Forelimb muscle (tissue), 1 donor: ENCODE data around the gene S100A3. TPM values are rescaled to one million over a fixed set of nuclear protein-coding genes. Genes with fewer than 3 reads are reported as not detected.
A peak's percentile ranks its signal among the peaks of the same experiment; 100 is the strongest.

Source experiments
- DNase-seq: peaks from one replicate; pipeline ENCODE4 v3.0.0-alpha.2; 2013; ENCODE audit warnings: low read depth
- polyA plus RNA-seq: library from polyadenylated mRNA; unstranded; fragments of 120-200 nt; gene quantifications from one replicate; pipeline ENCODE4 v1.2.1, GENCODE V29; 2013; ENCODE audit not compliant: insufficient read length

The S100A3 gene
- polyA plus RNA-seq, 1 donor = 0.77 TPM

DNA sequence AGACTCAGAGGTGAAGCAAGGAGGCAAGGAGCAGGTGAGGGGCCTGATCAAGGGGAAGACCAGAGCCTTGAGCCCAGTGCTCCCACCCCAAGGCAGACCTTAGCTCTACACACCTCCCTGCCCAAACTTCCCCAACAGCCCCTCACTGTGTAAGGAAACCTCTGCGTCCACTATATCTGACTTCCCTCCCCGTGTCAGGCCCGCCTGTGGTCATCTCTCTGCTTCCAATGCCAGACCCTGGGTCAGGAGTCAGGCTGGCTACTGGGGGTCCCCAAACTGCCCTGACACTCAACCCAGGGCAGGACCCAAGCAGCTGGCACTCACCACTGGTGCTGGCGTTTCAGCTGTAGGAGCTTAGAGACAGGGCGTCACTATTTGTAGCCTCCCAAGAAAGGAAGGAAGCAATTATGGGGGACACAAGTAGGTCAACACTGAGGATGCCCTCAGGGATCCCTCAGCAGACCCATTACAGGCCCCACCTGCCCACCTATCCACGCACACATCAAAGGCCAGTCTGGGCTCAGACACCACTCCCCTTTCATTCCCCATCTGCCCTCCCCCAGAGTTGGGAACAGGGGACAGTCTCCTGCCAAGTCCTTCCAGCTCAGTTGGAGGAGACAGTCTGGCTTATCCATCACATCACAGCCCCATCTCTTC lies 811 bp upstream of the S100A3 start:
- no peak for DNase-seq

DNA sequence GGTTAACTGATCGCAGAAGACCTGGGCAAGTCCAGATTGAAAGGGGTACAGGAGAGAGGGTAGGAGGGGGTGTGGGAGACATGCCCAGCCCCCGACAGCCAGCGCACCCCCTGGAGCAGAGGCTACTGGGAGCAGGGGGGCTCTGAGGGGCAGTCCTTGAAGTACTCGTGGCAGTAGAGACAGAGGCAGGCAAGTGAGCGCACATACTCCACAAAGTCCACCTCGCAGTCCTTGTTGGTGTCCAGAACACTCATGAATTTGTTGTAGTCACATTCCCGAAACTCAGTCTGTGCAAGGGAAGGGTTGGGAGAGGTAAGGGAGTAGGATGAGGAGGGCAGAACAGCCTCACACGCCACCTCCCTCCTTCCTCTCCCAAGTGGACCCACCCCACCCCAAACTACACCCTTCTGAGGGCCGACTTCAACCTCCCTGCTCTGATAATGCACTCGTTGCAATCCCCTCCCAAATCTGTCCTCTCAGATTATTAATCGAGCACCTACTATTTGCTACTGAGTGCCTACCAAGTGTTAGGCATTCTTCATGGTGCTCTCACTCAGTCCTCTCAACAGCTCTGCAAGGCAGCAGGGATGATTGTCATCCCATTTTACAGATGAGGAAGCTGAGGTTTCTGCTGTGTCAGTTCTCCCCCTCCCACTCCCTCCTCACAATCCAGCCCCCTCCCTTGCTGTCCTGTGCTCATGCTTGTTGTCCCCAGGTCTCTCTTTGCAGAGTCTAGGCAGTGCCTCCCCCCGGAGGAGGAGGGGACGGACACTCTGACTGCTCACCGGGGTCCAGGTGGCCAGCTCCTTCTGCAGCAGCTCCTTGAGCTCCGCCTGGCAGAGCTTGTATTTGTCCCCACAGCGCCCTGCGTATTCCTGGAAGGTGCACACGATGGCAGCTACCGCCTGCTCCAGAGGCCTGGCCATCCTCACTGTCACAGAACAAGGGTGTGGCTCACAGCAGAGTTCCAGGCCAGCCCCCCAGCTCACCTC lies 1.2 kb downstream of the S100A3 start:
- no peak for DNase-seq

DNA sequence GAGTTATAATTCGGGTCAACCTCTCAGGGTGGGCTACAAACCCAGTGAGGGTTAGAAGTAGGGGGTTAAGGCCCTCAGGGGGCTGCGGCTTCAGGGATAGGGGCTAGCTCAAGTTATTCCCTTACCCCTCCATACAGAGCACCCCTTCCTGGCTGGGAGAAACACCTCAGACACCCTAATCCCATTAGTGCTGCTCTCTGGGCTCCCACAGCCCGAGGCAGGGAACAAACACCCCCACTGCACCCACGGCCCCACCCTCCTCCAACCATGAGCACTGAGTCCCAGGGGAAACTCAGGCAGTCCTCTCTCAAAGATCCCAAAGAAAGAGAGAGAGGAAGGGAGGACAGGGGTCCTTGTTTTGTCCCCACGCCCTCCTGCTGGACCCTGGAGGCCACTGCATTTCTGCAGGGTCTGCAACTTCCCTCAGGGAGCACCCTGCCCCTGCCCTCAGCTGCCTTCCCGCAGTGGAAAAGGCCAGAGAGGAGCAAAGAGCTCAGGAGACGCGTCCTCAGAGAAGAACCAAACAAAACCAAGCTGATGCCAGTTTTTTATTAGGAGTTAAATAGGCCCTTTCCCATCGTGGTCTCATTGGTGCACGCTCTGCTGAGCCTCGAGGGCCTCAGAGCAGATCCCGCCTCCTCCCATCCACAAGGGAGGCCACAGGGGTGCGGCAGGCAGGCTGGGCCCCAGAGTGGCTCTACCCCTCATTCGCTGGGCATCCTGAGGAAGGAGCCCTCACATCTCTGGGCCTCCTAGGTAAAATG lies 2.1 kb downstream of the S100A3 start:
- DNase-seq = no peak

DNA sequence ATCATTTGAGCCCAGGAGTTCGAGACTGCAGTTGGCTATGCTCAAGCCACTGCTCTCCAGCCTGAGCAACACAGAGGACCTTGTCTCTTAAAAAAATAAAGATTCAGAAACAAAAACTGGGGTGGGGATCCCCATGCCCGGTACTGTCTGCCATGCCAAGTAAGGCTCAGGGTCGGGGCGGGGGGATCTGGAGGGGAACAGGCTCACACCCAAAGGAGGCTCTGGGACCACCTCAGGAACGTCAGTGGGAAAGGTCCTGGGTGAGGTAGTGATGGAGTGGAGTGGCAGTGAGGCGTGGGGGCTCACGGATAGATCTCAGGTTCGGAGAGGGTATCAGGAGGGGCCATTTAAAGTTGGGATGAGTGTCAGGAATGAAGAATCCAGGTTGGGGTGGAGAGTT lies 2.7 kb downstream of the S100A3 start:
- no peak for DNase-seq

DNA sequence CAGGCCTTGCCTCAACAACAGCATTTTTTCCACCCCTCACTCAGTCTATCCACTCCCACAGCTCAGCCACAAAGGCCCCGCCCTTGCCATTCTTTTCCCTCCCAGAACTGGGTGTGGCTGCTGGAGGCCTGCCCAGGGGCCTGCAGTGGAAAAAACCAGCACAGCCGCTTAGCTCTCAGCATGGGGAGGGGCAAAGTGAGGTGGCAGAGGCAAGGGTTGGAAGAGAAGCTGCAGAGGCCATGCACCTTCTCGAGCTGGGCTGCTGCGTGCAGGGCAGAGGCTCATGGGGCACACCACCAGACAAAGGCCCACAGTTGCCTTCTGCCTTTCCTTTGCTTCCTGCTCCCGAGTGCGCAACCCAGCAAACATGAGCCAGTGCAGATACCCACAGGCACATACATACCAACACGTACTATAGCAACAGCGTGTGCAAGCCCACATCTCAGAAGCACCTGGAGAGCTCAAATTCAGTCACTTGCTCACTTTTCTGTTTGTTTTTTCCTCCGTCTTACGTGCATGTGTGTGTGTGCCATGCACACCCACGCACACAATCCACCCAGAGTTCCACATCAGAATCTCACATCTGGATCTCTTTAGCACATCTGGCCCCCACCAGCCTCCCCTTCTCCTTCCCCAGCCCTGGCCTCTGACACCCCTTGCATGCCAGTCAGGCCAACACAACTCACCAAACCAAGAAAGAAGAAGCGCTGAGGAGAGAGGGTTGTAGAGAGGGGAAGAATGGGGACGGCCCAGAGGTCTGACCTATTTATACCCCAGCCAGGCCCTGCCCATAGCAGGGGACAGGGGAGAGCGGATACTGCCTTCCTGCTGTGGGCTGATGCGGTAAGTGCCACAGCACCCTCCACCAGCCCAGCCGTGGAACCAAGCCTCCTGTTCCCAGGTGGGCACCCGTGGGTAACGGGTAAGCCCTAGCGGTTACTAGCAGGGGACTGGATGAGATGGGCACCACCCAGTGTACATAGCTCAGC lies 3.7 kb downstream of the S100A3 start, which contains the start of gene S100A4:
S100A4 (minus strand) TSS at position 740 of the 989 bp plus-strand sequence. CDS start 1,012 bp downstream, outside the sequence.
- peak; percentile 72 for DNase-seq

DNA sequence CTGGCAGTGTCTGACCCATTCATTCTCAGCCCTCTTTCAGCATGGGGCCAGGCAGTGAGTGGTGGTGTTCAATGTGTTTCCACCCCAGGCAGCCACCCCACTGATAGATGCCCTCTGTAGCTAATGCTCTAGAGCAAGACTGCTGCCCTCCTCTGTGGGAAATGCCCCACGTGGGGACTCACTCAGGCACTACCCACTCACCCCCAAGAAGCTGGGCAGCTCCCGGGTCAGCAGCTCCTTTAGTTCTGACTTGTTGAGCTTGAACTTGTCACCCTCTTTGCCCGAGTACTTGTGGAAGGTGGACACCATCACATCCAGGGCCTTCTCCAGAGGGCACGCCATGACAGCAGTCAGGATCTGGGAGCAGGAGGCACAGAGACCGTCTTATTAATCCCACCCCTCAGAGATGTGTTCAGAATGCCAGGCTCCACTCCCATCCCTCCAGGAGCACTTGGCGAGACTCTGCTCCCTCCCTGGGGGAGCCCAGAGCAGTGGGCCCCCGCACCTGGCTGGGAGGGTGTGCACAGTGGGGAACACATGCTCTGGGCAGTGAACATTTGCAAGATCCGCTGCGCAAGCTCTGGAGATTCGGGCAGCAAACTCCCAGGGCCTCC lies 4.5 kb downstream of the S100A3 start:
- no peak for DNase-seq

DNA sequence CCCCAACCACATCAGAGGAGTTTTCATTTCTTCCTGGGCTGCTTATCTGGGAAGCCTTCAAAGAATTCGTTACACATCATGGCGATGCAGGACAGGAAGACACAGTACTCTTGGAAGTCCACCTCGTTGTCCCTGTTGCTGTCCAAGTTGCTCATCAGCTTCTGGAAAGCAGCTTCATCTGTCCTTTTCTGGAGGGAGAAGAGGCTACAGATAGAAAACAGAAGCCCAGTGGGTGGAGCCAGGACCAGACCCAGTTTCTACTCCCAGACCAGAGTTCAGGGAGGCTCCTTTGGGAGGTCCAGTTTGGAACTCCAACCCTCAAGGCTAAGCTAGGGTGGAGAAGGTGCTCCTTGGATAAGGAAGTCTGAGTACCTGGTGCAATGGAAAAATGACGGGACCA lies 5.3 kb downstream of the S100A3 start:
- no peak for DNase-seq

DNA sequence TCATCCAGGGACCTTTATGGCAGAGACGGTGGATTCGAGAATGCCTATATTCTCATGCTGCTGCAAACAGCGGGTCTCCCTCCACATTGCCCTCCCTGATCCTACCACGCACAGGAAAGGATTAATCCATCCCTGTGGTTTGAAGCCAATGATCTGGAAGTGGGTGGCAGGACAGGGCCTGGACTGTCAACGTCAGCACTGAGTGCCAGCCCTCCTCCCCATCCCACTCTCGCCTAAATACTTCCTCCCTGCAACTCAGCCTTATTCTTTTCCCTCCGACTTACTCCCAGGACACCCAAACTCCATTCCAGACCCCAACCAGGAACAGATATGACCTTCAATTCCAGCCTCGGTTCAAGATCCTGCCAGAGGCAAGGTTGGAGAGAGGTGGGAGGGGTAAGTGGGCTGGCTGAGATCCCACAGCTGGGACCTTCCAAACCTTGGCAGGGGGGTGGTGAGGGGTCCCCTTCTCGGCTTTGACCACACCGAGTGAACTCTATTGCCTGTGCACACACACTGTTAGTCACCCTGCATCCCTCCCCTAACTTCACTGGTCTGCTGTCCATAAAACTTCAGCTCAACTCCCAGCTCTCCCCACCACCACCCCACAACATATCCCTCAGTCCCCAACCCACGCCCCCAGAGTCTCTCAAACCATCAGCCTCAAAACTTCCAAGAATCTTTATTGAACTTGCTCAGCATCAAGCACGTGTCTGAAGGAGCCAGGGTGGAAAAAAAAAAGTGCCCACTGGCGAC lies 5.9 kb downstream of the S100A3 start:
- DNase-seq = no peak

DNA sequence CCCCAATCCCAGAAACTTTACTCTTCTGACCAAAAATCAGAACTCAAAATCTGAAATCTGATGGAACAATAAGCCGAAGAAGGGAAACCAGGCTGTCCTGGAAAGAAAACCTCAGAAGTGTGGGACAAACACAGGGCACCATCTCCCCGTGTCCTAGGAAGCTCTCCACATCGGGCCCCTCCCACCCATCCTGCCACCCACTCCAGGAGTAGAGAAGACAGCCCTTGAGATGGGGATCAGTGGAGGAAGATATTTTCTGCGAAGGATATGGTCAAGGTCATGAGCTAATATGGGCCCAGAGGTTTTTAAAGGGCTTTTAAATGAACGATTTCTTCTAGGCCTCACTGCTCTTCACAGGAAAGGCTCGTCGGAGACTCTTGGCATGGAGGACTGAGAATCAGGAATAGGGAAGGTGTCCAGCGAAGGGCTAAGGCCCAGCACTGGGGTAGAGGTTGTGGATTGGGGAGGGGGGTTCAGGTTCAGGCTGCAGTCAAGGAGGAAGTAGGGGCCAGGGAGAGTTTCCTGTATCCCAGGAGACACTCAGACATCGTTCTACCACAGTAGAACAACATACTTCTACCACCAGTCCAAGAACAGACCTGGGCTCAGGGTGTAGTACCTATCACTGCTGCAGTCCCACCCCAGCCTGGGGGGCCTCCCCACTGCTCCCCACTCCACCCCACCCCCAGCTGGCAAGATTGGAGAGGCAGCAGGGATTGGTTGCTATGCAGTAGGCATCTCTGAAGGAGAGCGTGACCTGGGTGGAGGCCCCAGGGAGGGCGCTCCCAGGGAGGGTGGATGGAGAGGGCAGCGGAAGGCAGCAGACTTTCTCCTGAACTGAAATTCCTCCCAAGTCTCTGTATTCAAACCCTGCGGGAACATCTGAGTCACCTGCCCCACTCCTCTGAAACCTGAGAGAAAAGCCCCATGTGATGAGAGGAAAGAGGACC lies 7.1 kb downstream of the S100A3 start:
- DNase-seq = no peak

DNA sequence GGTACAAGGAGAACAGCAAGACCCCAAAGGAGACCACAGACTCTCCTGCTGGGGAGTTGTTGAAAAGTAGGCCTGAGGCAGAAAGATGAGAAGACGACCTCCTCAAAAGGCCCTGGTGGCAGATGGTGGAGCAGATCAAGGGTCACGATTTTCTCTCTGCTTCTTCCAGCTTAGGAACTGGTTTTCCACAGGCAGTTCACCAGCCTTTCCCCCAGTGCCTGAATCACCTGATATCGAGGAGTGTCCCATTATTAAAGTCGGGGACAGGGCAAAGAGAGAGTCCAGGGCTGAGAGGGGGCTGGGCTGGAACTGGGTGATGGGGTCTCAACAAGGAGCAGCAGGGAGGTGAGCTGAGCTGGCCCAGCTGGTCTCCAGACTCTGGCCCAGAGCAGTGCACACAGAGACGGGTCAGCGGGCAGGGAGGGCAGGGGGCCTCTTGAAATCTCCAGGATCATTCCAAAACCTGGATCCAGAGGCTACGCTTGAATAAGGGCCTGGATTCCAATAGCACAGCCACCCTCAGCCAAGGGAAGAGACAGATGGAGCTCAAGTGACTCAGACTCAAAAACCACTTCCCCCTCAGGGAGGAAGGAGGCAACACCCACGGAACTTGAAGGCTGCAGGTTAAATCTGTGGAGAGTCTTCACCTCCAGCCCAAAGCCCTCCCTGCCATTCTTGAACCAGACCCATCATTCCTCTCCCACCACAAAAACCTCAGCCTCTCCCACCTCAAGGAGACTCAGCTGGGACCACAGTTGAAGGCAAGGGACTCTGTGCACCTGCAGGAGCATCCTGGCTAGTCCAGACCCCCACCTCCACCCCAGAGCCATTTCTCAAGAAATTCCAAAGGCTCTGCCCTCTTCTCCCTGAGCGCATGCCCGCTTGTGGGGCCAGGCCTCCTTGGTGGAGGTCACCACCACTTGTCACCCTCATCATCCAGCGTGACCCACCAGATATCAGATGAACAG lies 8.4 kb downstream of the S100A3 start, which contains the start of gene S100A5:
S100A5 (minus strand) TSS at position 541 of the 968 bp plus-strand sequence. CDS start 743 bp downstream, outside the sequence.
- DNase-seq = no peak

DNA sequence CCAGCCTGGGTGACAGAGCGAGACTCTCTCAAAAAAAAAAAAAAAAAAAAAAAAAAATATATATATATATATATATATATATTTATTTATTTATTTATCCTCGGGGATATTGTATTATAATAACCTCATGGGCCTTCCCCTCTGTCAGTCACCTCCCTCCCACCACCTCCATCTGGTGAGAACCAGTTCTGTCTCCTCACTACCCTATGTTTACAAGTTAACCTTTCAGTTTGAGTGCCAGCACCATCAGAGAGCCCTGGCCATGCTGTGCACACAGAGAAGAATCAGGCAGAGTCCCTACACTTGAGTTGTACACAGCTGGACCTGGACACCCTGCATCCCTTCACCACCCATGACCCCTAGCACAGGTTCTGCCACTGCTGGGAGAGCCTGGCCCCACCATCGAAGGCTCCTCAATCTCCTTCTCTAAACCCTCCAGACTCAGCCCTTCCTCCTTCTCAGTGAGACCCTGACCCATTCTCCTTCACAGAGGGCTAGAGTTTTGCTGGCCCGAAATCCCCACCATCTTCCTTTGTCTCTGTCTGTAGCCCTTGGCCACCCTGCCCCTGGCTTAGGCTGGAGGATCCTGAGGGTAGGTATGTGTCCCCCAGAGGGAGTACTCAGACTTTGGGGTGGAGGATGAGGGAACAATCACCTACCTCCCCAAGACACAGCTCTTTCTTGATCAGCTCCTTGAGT lies 9.5 kb downstream of the S100A3 start:
- DNase-seq = no peak

DNA sequence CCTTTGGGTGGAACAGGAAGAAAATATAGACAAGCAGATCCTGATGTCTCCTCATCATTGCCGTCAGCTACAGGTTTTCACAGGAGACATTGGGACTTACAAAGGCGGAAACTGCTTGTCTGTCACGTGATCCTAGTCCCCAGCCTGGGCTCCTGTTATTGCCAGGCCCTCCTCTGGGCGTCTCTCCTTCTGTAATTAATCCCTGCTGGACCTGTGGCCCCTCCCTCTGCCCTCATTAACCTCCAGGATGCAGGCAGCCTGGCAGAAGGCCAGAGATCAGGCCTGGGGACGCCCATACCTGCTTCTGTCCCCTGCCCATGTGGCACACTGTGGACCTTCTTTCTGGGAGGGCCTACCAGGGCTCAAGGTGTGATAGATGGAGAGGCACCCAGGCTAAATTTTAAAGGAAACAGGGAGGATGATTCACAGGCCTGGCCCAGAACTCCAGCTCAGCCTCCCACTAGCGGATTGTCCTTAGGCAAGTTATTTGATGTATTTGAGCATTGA lies 10.7 kb downstream of the S100A3 start:
- no peak for DNase-seq

DNA sequence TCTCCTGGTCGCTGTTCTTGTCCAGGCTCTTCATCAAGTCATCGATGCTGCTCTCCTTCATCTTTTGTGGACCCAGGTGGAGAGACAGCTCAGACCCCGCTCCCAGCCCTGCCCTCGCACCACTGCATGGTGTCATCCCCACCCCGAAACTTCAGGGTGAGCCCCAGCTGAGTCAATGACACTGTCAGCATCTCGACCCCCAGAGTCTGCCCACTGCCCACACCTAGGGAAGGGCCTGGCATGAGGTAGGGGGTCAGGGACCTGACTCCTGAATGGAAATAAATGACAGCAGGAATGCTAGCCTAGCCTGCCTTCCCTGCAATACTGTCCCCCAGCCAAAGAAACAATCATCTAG lies 11.7 kb downstream of the S100A3 start:
- DNase-seq = no peak

DNA sequence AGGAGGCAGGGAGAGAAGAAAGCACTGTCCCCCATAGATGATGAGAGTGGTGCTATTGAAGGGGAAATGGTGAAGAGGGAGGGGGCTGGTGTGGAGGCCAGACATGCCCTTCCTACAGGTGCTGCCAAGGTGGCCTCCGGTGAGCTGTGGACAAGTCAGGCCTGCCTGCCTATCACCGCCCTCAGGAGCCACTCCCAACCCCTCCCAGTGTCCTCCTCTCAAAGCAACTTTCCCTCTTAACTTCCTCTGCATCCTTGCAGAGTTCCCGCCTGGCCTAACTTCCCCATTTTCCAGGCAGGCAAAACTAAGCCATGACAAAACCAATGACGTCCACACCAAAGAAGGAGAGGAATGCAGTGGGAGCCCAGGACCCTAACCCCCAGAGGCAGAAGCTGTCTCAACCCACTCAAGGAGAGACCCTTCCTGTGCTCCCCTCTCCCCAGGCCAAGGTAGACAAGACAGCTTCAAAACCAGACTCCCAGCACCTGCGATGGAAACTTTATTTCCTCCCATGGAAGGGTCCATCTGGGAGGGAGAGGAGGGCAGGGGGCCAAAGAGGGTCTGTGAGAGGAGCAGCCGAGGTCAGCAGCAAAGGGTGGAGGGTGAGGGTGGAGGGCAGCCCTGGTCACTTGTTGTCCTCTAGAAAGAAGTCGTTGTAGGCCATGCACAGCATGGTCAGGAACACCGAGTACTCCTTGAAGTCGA lies 12.2 kb downstream of the S100A3 start:
- no peak for DNase-seq

DNA sequence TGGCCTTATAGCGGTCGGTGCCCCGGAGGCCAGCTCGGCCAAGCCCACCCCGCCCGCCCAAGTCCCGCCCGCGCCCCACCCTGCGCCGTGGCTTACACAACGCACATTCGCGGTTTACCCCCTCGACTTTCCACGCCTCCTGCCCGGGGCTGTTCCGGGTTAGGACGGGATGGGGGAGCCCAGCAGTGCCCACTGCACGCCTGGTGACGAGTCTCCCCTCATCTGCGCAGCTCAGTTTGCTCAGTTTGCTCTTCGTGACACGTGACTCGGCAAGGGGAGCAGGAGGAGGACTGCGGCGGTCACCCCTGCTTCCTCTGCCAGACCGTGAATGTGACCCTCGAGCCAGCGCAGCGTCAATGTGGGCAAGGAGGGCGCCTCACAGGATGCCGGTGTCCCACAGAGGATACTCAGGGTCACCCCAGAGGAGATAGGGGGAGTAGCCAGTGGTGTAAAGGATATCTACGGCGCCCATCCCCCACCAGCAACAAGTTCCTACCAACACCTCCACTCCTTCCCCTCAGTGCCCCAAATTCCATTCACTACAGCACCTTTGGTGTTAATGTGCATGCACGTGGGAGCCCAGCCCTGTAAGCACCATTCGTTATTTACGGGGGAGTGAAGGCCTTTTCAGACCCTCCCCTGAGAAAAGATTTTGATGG lies 12.9 kb downstream of the S100A3 start:
- DNase-seq = no peak
